Thoracic aorta (tissue), 2 donors: ENCODE data around the gene SLC25A36. TPM values are rescaled to one million over a fixed set of nuclear protein-coding genes. Genes with fewer than 3 reads are reported as not detected.

Experiments used
- ATAC-seq: fragments of 150-250 bp; one replicate; pipeline ENCODE4 v1.8.0; 2017; ENCODE audit warnings: low read depth; ENCODE audit not compliant: insufficient number of reproducible peaks, low FRiP score
- DNase-seq: peaks from one replicate; pipeline ENCODE4 v3.0.0-alpha.2; 2020; ENCODE audit warnings: low spot score
- H3K27ac ChIP-seq, 2 donors: fragments of 200-600 bp; sonication (generic); 1 replicate in 1 of 2; 2 replicates in 1 of 2; pipeline ENCODE4 v1.5.1; 2016; ENCODE audit warnings: mild to moderate bottlenecking in 2 of 2, moderate library complexity in 2 of 2
- H3K27me3 ChIP-seq: fragments of 200-600 bp; sonication (generic); replicated peaks from 2 replicates; pipeline ENCODE4 v1.6.0; 2016; ENCODE audit warnings: mild to moderate bottlenecking; ENCODE audit not compliant: insufficient read depth
- H3K36me3 ChIP-seq: fragments of 200-600 bp; sonication (generic); one replicate; pipeline ENCODE4 v1.5.1; 2016
- H3K4me1 ChIP-seq, 2 donors: fragments of 200-600 bp; sonication (generic); 1 replicate in 1 of 2; 2 replicates in 1 of 2; pipeline versions ENCODE4 v1.5.1 to v1.6.0; 2016; ENCODE audit warnings: low read depth in 2 of 2, mild to moderate bottlenecking in 1 of 2; ENCODE audit not compliant: control insufficient read depth in 1 of 2
- H3K4me3 ChIP-seq: fragments of 200-600 bp; sonication (generic); 2 replicates; pipeline ENCODE4 v1.5.1; 2016; ENCODE audit warnings: mild to moderate bottlenecking
- H3K9me3 ChIP-seq: fragments of 200-600 bp; sonication (generic); 2 replicates; pipeline ENCODE4 v1.5.1; 2016
- total RNA-seq, 2 donors: library from RNA; depleted of rRNA; stranded (reverse); fragments of >200 nt; gene quantifications; one replicate each; pipeline versions ENCODE4 v1.1.0 to v1.2.3, GENCODE V29; 2016
- TF ChIP-seq, protein P1 (sequence below): fragments of 200-600 bp; sonication (generic); IDR thresholded peaks from one replicate; pipeline ENCODE4 v1.5.1; 2019; ENCODE audit warnings: antibody characterized with exemption

Gene SLC25A36
- total RNA-seq, 2 donors from 2014 or later, result 56.7 to 149 TPM

- DNase-seq (no peak), ATAC-seq (no peak)
- Histone ChIP-seq H3K36me3 (no peaks in the 10 kb centered on the region), H3K9me3 (no peaks in the 10 kb centered on the region), H3K27me3 (no peaks in the 10 kb centered on the region), H3K4me3 (no peak overlapping the region), H3K4me1 (no peaks in the 10 kb centered on the region), H3K27ac (no peak overlapping the region)
- TF ChIP-seq, protein P1, sequence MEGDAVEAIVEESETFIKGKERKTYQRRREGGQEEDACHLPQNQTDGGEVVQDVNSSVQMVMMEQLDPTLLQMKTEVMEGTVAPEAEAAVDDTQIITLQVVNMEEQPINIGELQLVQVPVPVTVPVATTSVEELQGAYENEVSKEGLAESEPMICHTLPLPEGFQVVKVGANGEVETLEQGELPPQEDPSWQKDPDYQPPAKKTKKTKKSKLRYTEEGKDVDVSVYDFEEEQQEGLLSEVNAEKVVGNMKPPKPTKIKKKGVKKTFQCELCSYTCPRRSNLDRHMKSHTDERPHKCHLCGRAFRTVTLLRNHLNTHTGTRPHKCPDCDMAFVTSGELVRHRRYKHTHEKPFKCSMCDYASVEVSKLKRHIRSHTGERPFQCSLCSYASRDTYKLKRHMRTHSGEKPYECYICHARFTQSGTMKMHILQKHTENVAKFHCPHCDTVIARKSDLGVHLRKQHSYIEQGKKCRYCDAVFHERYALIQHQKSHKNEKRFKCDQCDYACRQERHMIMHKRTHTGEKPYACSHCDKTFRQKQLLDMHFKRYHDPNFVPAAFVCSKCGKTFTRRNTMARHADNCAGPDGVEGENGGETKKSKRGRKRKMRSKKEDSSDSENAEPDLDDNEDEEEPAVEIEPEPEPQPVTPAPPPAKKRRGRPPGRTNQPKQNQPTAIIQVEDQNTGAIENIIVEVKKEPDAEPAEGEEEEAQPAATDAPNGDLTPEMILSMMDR, result no peak
Observed at GRCh38 chr3:140903196-140903595, 38.4 kb upstream of the SLC25A36 start.

DNA sequence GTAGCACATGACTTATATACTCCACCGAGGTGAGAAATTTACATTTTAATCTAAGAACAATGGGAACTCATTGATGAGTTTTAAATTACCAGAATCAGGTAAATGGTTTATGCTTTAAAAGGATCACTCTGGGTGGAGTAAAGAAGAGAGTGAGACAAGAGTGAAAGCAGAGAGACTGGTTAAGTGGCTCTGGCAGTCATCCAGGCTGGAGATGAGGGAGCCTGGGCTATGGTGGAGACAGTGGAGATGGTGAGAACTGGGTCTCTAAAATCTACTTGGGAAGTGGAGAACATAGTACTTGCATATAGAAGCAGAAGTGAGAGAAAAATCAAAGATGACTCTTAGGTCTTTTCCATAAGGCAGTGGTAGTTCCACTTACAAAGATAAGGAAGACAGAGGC is 37.1 kb upstream of the SLC25A36 start:
- H3K36me3 ChIP-seq, result no peaks in the 10 kb centered on the region
- TF ChIP-seq, protein P1, result no peak
- H3K4me1 ChIP-seq, result no peaks in the 10 kb centered on the region
- no peaks in the 10 kb centered on the region for H3K9me3 ChIP-seq
- ATAC-seq (no peak), DNase-seq (no peak)
- H3K4me3 ChIP-seq, result no peak overlapping the region
- no peaks in the 10 kb centered on the region for H3K27me3 ChIP-seq
- H3K27ac ChIP-seq, result no peak overlapping the region

- TF ChIP-seq, protein P1, result no peak
- ATAC-seq, result no peak
- no peaks in the 10 kb centered on the region for H3K4me1 ChIP-seq
Observed at GRCh38 chr3:140905559-140905958, 36.1 kb upstream of the SLC25A36 start.

DNA sequence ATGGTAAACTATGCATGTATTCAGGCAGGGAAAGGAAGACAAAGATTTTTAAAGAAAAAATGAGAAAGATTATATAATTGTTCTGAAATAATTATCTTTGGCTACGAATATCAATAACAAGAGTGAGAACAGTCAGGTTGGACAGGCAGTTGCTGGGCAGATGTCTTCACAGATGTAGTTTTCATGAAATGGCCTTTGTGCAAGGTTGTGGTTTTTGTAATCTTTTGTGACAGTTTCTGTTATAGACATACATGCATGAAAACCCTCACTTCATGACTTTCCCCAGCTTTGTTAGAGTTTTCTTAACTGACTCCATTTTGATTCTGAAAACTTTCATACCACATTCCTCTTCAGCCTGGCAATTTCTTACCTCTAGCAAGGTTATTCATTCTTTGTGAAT is 34.9 kb upstream of the SLC25A36 start:
- TF ChIP-seq, protein P1, result no peak
- H3K27me3 ChIP-seq, result no peaks in the 10 kb centered on the region
- no peaks in the 10 kb centered on the region for H3K4me1 ChIP-seq
- no peak overlapping the region for H3K4me3 ChIP-seq
- no peaks in the 10 kb centered on the region for H3K9me3 ChIP-seq
- DNase-seq (no peak), ATAC-seq (no peak)
- H3K36me3 ChIP-seq, result no peaks in the 10 kb centered on the region
- H3K27ac ChIP-seq, result no peak overlapping the region

More at GRCh38 chr3:140905559-140905958, 36.1 kb upstream of the SLC25A36 start:
- no peak for DNase-seq
- Histone ChIP-seq H3K27me3 (no peaks in the 10 kb centered on the region), H3K4me3 (no peak overlapping the region), H3K36me3 (no peaks in the 10 kb centered on the region), H3K9me3 (no peaks in the 10 kb centered on the region), H3K27ac (no peak overlapping the region)

- no peaks in the 10 kb centered on the region for H3K4me1 ChIP-seq
- no peak overlapping the region for H3K27ac ChIP-seq
- TF ChIP-seq, protein P1, result no peak
- DNase-seq, result no peak
- H3K9me3 ChIP-seq, result no peaks in the 10 kb centered on the region
- H3K4me3 ChIP-seq, result no peak overlapping the region
- ATAC-seq, result no peak
- H3K36me3 ChIP-seq, result no peaks in the 10 kb centered on the region
- H3K27me3 ChIP-seq, result no peaks in the 10 kb centered on the region
Observed at GRCh38 chr3:140910860-140911259, 30.8 kb upstream of the SLC25A36 start.
